Activated B cell treated with CpG ODN at 0.5 μM for 24 hours (primary cell): ENCODE measurements around the gene CERS4. TPM values are rescaled to one million over a fixed set of nuclear protein-coding genes. Genes with fewer than 3 reads are reported as not detected.
"Not testable (repeated sequence)": the region's sequence is repeated elsewhere in the genome, so short reads cannot be mapped to it uniquely, and the experiment has no call there.

Source experiments
- ATAC-seq: fragments of 200-7000 bp; cut with Tn5 transposase; one replicate; pipeline ENCODE4 v1.10.0; 2021; ENCODE audit warnings: low read depth, mild to moderate bottlenecking, moderate library complexity
- CTCF ChIA-PET: fragments of 350-600 bp; sonication (Branson Sonifier 250); formaldehyde crosslinking; loops from one replicate; lab custom pipeline; 2021; ENCODE audit warnings: antibody characterized with exemption; lab: Charles Lee
- POLR2A ChIA-PET: fragments of 350-600 bp; sonication (Branson Sonifier 250); formaldehyde crosslinking; loops from one replicate; lab custom pipeline; 2021; ENCODE audit warnings: antibody characterized with exemption; lab: Charles Lee
- DNase-seq: peaks from one replicate; pipeline ENCODE4 v3.0.0; 2022
- H3K27ac Mint-ChIP-seq: one replicate; pipeline ENCODE4 v1.8.0; 2020; ENCODE audit warnings: mixed read lengths
- H3K27me3 Mint-ChIP-seq: one replicate; pipeline ENCODE4 v1.8.0; 2021; ENCODE audit warnings: mixed read lengths
- H3K36me3 Mint-ChIP-seq: one replicate; pipeline ENCODE4 v1.8.0; 2021; ENCODE audit warnings: low read depth, mixed read lengths
- H3K4me1 Mint-ChIP-seq: one replicate; pipeline ENCODE4 v1.8.0; 2021; ENCODE audit warnings: mixed read lengths
- H3K4me3 Mint-ChIP-seq: one replicate; pipeline ENCODE4 v1.8.0; 2020; ENCODE audit warnings: mild to moderate bottlenecking, mixed read lengths
- H3K9me3 Mint-ChIP-seq: one replicate; pipeline ENCODE4 v1.8.0; 2020; ENCODE audit warnings: mixed read lengths
- CTCF ChIP-seq: fragments of 200-600 bp; IDR thresholded peaks from one replicate; pipeline ENCODE4 v1.8.0; 2022; ENCODE audit warnings: antibody characterized with exemption, mild to moderate bottlenecking
- intact Hi-C: fragments of 100-400 bp; cut with micrococcal nuclease; formaldehyde crosslinking; loops from one replicate; pipeline ENCODE4 v1.15.1; 2024
- total RNA-seq: library from RNA; stranded (reverse); gene quantifications from 2 replicates; pipeline ENCODE4 v1.2.3, GENCODE V29; 2022

CERS4 gene
- total RNA-seq, 1 donor from 2014 or later, result 112 TPM

GRCh38 chr19:8213827-8214672 lies 4.9 kb downstream of the CERS4 start:
- Mint-ChIP-seq H3K36me3 (peaks cover 65% of the 10 kb centered on the region), H3K4me3 (peak overlapping the region; percentile 21), H3K27ac (peak overlapping the region; percentile 64), H3K27me3 (no peaks in the 10 kb centered on the region), H3K9me3 (no peaks in the 10 kb centered on the region), H3K4me1 (peaks cover 62% of the 10 kb centered on the region)
- POLR2A ChIA-PET, result no interaction called here
- CTCF ChIA-PET, result interaction anchor here (1.1 kb wide), 1 partner anchor 20 kb away, joined by 3 read pairs; no protein-coding TSS in a partner anchor
- intact Hi-C loops, result no loop called here
- ATAC-seq (no peak), DNase-seq (no peak)
- TF ChIP-seq CTCF, result no peak

- CTCF ChIA-PET, result no interaction called here
- Mint-ChIP-seq H3K36me3 (peaks cover 63% of the 10 kb centered on the region), H3K27me3 (no peaks in the 10 kb centered on the region), H3K27ac (peak overlapping the region; percentile 64), H3K9me3 (no peaks in the 10 kb centered on the region), H3K4me3 (no peak overlapping the region), H3K4me1 (peaks cover 61% of the 10 kb centered on the region)
- ATAC-seq (no peak), DNase-seq (no peak)
- no peak for TF ChIP-seq CTCF
- intact Hi-C loops, result no loop called here
- POLR2A ChIA-PET, result interaction anchor here (0.7 kb wide), 1 partner anchor 18 kb away, joined by 9 read pairs; no protein-coding TSS in a partner anchor
These were observed 5.6 kb downstream of the CERS4 start for GRCh38 chr19:8214802-8215201.

GRCh38 chr19:8215783-8216182 lies 6.6 kb downstream of the CERS4 start:
- Mint-ChIP-seq H3K36me3 (peaks cover 67% of the 10 kb centered on the region), H3K27me3 (no peaks in the 10 kb centered on the region), H3K4me1 (peaks cover 51% of the 10 kb centered on the region), H3K27ac (no peak overlapping the region), H3K4me3 (no peak overlapping the region), H3K9me3 (no peaks in the 10 kb centered on the region)
- ATAC-seq (no peak), DNase-seq (no peak)
- intact Hi-C loops, result no loop called here
- CTCF ChIA-PET, result no interaction called here
- POLR2A ChIA-PET, result no interaction called here
- TF ChIP-seq CTCF, result no peak

- Mint-ChIP-seq H3K4me1 (peaks cover 46% of the 10 kb centered on the region), H3K36me3 (peaks cover 68% of the 10 kb centered on the region), H3K27me3 (no peaks in the 10 kb centered on the region), H3K9me3 (no peaks in the 10 kb centered on the region), H3K4me3 (no peak overlapping the region), H3K27ac (peak overlapping the region; percentile 26)
- ChIA-PET CTCF (no interaction called here), POLR2A (no interaction called here)
- ATAC-seq, result no peak
- intact Hi-C loops, result no loop called here
- no peak for TF ChIP-seq CTCF
- no peak for DNase-seq
These were observed 7.2 kb downstream of the CERS4 start for GRCh38 chr19:8216357-8216756.

GRCh38 chr19:8218127-8218526 lies 9.0 kb downstream of the CERS4 start:
- ATAC-seq, POLR2A ChIA-PET, H3K9me3 Mint-ChIP-seq, CTCF ChIA-PET, H3K27me3 Mint-ChIP-seq, H3K4me3 Mint-ChIP-seq, intact Hi-C loops, DNase-seq, H3K27ac Mint-ChIP-seq: not testable (repeated sequence)
- peaks cover 57% of the 10 kb centered on the region for H3K36me3 Mint-ChIP-seq
- H3K4me1 Mint-ChIP-seq, result peaks cover 32% of the 10 kb centered on the region
